ENCODE results near the gene NRP1. TPM values are rescaled to one million over a fixed set of nuclear protein-coding genes. Genes with fewer than 3 reads are reported as not detected.

NRP1 gene
- total RNA-seq, 4 donors from 2014 or later = 3.1 to 27.7 (median 12.0) TPM

- peaks cover 0 to 12% (median 5%) of the 10 kb centered on the region in 3 donors for H3K4me1 ChIP-seq
- intact Hi-C loops (cut with DNase I) = no loop called here
- WGBS, 2 donors = 35 to 50% methylated on average over 4 of the region's 4 CpGs
- DNase-seq = no peak
- H3K4me3 ChIP-seq = no peak overlapping the region
- peak overlapping the region in 1 of 4 donors; percentile 51 for H3K27ac ChIP-seq
- TF ChIP-seq POLR2A (IDR thresholded peaks at IDR 0.05) = no peak
- no peak for TF ChIP-seq CTCF (IDR thresholded peaks at IDR 0.05)
- H3K27me3 ChIP-seq = no peaks in the 10 kb centered on the region
- H3K9me3 ChIP-seq = no peaks in the 10 kb centered on the region
- H3K36me3 ChIP-seq = peaks cover 0 to 4% (median 0%) of the 10 kb centered on the region in 3 donors
Observed at GRCh38 chr10:33263453-33263852, 71.0 kb downstream of the NRP1 start.

- Histone ChIP-seq H3K36me3 (peaks cover 0 to 6% (median 0%) of the 10 kb centered on the region in 3 donors), H3K27me3 (no peaks in the 10 kb centered on the region), H3K9me3 (no peaks in the 10 kb centered on the region), H3K4me3 (no peak overlapping the region), H3K27ac (no peak overlapping the region), H3K4me1 (peaks cover 0 to 12% (median 5%) of the 10 kb centered on the region in 3 donors)
- TF ChIP-seq CTCF (IDR thresholded peaks at IDR 0.05) = no peak
- no peak for TF ChIP-seq POLR2A (IDR thresholded peaks at IDR 0.05)
- DNase-seq = no peak
- intact Hi-C loops (cut with DNase I) = no loop called here
- 71 to 89% methylated on average over 3 of the region's 3 CpGs for WGBS, 2 donors
Observed at GRCh38 chr10:33262871-33263270, 71.6 kb downstream of the NRP1 start.

- DNase-seq = no peak
- 83 to 86% methylated on average over 5 of the region's 5 CpGs for WGBS, 2 donors
- no peak overlapping the region for H3K27ac ChIP-seq
- peaks cover 0 to 12% (median 5%) of the 10 kb centered on the region in 3 donors for H3K4me1 ChIP-seq
- no peak overlapping the region for H3K4me3 ChIP-seq
- no peaks in the 10 kb centered on the region for H3K9me3 ChIP-seq
- intact Hi-C loops (cut with DNase I) = no loop called here
- TF ChIP-seq CTCF (IDR thresholded peaks at IDR 0.05) = no peak
- no peak for TF ChIP-seq POLR2A (IDR thresholded peaks at IDR 0.05)
- H3K27me3 ChIP-seq = no peaks in the 10 kb centered on the region
- H3K36me3 ChIP-seq = peaks cover 0 to 16% (median 0%) of the 10 kb centered on the region in 3 donors
Observed at GRCh38 chr10:33260403-33261149, 73.9 kb downstream of the NRP1 start.

GRCh38 chr10:33258967-33259366 lies 75.5 kb downstream of the NRP1 start:
- Histone ChIP-seq H3K9me3 (no peaks in the 10 kb centered on the region), H3K4me3 (no peak overlapping the region), H3K36me3 (peaks cover 0 to 20% (median 0%) of the 10 kb centered on the region in 3 donors), H3K27me3 (no peaks in the 10 kb centered on the region), H3K27ac (no peak overlapping the region), H3K4me1 (peaks cover 0 to 10% (median 3%) of the 10 kb centered on the region in 3 donors)
- intact Hi-C loops (cut with DNase I) = no loop called here
- no peak for DNase-seq
- TF ChIP-seq CTCF (IDR thresholded peaks at IDR 0.05) (no peak), POLR2A (IDR thresholded peaks at IDR 0.05) (no peak)
- 68 to 79% methylated on average over 7 to 8 of the region's 9 CpGs for WGBS, 2 donors

- H3K4me1 ChIP-seq = peaks cover 0 to 5% (median 0%) of the 10 kb centered on the region in 3 donors
- H3K4me3 ChIP-seq = no peak overlapping the region
- intact Hi-C loops (cut with DNase I) = no loop called here
- no peak for DNase-seq
- H3K36me3 ChIP-seq = peaks cover 0 to 31% (median 0%) of the 10 kb centered on the region in 3 donors
- H3K27me3 ChIP-seq = no peaks in the 10 kb centered on the region
- H3K27ac ChIP-seq = no peak overlapping the region
- TF ChIP-seq CTCF (IDR thresholded peaks at IDR 0.05) = no peak
- no peak for TF ChIP-seq POLR2A (IDR thresholded peaks at IDR 0.05)
- H3K9me3 ChIP-seq = no peaks in the 10 kb centered on the region
- 67 to 92% methylated on average over 9 of the region's 9 CpGs for WGBS, 2 donors
Observed at GRCh38 chr10:33257439-33258080, 76.9 kb downstream of the NRP1 start.
